RKO (cell line): ENCODE results near the gene PPFIA2.

Experiments used
- DNase-seq: peaks from one replicate; pipeline ENCODE4 v3.0.0-alpha.2; 2016; ENCODE audit warnings: low spot score

The PPFIA2 gene

DNA sequence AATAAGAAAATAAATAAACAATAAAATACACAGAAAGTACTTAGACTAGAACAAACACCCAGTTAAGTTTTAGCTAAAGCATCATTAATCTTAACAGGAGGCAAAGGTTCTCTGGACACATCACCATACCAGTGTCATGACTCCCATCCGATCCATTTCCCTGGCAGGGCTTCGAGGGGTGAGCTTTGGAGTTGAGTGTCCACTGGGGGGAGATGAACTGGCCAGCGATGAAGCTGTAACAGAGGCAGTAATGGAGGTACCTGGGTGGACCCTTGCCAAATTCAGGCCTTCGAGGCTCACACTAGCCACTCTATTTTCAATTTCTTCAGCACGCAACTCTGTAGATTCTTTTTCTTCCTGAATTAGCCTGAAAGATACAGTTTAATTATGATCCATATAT is 411.7 kb downstream of the PPFIA2 start:
- no peak for DNase-seq

DNA sequence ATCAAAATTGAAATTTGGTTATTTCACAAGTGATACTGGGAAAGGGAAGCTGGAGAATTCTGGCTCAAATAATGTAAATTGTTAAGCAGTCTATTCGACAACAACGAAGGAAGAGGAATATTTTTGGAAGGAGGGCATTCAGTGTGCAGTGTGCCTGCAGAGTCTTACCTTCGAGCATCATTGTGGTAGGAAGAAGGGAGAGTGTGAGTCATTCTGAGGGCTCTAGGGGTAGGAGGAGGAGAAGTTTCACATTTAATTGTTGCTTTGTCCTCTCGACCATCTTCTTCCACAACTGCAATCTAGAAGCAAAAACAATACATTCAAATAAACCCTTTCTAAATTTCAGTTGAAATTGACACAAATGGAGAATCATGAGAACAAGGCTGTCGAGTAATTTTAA is 418.2 kb downstream of the PPFIA2 start:
- no peak for DNase-seq

DNA sequence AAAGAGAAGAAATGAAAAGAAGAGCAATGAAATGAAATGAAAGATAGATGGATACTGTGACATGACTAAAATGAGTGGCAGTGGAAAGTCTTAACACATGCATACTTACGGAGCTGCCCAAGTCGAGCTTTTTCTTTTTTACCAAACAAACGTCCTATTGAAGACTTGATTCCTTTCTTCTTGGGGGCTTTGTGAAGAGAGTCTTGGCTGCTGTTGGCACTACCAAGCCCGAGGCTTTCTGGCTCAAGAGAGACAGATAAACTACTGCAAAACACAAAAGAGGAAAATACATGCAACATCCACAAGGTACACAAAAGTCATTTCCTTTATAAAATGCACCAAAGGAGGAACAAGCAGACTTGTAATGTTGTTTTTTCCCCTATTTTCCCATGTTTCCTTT is 420.1 kb downstream of the PPFIA2 start:
- no peak for DNase-seq

DNA sequence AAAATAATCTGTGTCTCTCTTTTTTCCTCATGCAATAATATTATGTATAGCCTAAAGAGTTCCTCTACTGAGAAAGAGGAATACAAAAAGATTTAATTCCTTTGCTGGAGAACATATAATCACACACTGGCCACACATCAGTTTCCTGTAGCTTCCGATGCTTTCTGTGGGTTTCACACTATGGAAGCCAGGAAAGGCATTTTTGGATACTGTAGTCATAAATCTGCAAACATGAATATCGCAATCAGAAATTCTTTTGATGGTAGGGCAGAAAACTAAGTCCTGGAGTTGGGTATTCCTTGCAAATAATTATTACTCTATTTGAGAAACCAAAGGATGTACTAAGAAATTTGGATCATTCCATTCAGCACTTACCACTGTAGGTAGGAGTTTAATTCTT is 421.3 kb downstream of the PPFIA2 start:
- no peak for DNase-seq

DNA sequence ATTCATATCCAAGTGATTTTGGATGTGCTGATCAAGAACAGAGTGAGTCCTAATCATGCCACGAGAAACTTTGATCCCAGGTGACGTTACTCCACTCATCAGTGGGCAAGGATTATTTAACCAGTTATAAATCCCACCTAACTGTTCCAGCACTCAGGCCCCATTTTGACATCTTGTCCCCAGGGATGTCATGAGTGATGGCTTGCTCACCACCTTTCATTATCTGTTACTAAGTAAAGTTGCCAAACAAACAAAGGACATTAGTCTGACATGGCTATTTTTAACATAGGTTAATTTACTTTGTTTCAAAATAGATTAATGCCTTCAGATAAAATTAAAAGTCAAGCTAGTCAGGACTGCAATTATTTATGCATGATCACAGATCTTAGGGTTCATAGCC is 425.3 kb downstream of the PPFIA2 start:
- DNase-seq: no peak

DNA sequence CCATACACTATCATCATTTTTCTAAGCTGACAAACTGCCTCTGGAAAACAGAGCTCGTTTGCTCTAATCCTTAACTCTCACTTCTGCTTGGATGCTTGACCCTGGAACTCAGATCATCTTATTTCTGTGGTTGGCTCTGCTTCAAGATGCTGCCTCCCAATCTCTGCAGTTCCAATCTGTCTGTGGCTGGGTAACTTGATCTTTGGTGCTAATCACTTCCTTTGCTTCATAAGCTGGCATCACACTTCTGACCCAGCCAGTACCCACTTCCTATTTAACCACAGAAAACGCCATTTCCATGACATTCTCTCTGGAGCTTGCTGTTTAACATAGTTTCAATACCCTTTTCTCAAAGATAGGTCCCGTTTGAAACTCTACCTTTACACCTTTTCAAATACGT is 427.1 kb downstream of the PPFIA2 start:
- no peak for DNase-seq

DNA sequence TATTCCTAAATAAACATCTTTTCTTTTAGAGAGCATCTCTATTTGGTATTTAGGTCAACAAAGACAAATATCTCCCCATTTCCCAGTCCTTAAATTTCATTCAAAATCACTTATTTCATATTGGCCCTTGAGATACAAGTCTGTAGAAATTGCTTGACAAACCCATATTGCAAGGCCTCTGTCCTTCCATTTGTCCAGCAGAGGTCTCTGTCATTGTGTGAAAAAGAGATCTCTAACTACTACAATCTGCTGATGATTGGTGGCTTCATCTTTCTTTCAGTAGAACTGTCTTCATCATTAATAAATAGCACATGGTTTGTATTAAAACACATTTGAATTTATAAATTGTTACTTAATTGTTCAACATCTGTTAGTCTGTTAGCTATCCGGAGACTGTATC is 428.7 kb downstream of the PPFIA2 start:
- no peak for DNase-seq

DNA sequence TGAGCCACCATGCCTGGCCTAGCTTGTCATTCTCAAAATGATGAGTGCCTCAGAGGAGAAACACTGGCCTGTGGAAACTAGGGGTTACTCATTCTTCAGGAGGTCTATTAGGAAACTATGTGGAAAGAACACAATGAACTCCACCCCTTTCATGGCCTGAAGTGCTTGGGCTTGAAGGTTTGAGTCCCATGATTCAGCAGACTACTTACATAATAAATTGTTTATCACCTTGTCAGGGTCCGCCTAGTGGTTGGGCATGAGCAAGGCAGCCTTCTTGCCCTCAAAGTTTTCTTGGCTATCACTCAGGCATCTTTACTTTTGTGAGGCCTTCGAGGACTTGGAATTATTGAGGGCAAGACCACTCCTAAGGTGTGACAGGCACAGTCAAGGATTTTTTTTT is 430.1 kb downstream of the PPFIA2 start:
- DNase-seq: peak; percentile 63

DNA sequence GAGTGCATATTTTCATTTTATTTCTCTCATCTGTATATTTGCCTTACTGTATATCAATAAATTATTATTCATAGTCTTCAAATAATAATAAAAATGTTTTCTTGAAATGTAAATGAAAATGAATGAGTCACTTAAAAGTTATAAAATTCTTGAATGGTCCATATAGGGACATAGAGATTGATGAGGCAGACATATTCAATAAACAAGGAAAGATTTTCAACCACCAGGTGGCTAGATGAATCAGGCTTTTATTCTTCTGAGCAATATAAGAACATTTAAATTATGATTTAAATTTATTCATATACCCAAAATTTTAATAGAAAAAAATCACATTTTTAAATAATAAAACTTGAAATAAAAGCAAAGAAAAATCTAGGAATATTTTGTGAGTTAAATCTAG is 431.7 kb downstream of the PPFIA2 start:
- no peak for DNase-seq

DNA sequence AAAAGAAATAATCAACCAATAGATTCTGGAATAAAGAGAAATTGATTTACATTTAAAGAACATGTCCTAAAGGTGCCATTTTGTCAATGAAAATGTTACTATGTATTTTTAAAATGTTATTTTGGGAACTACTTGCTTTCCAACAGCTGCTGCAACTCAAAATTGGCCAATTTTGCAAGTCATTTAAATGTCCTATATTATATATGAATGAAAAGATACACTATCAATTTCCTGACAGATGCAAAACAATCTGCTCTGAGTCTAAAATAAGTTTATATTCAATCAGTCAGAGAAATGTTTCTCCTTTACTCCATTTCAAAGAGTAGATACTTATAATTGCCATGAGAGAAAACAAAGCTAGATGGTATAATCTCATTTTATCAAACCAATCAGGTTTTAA is 434.1 kb downstream of the PPFIA2 start:
- no peak for DNase-seq

DNA sequence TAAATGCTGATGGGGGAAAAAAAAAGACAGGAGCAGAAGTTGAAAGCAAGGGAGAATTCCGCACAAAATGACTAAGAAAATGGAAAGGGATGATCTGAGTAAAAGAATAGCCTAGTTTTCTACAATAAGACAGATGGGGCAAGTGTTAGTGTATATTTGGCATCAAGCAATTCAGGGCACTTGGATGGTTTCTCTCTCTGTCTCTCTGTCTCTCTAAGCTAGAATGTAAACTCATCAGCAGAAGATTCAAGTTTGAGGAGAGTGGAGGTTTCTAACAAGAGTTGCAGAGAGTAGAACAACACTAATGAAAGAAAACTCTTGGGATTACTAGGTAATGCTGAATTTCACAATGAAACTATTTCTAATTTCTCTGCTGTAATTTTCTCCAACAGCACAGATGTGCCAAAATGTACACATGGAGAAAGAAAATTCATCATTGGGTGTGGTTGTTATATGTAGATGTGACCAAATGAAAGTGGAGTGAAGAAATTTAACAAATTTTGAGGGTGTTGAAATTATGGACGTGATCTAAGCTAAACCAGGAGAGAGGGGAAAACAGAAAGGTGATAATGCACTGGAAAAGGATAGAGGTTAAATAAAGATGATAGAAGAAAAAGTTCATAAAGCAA is 444.1 kb downstream of the PPFIA2 start:
- no peak for DNase-seq

DNA sequence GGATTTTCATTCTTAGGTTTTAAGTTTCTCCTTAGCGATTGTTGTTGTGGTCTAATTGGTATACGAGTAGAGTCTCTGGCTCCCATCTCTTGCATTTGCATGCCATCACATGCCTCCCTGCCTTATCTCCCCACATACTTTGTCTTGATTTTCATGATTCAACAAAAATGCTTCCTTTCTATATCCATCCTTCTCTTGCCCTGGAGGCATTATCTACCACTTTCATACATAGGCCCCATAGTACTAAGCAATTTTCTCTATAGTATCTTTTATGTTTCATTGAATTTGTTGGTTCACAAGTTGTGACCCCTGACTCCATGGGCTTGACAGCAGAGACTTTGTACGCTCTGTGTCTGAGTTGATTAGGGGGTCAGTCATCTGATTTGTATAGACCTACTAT is 455.2 kb downstream of the PPFIA2 start:
- DNase-seq: no peak

DNA sequence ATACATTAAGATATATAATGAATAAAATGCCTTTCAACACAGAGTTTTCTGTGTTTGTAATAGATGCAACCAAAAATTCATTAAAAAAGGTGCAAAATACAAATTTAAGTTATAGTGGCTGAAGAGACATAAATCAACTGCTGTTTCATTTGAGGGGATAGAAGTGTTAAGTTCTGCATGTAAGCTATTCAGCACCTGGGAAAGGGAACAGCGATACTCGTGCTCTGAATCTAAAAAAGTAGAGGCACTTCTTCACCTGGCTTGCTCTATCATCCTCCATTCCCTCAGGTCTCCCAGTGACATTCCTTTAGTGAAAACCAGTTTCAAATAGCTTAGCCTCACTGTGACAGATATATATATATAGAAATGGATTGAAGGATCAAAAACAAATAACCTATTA is 458.7 kb downstream of the PPFIA2 start:
- DNase-seq: no peak

DNA sequence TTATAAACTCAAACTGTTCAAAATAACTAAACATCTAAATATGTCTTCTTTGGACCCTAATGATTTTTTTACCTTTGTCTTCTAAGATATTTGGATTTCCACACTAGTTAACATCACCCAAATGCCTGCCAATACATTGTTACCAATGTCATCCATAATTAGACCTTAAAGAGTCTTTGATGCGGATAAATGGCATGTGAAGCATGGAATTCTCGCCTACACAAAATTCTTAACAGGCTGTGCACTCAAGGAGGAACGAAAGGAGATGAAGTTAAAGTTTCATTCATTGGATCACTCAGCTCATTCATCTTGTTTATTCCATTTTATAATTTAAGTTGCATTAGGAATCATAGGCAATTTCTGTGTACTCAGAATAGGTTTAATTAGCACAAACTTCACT is 461.5 kb downstream of the PPFIA2 start:
- no peak for DNase-seq

DNA sequence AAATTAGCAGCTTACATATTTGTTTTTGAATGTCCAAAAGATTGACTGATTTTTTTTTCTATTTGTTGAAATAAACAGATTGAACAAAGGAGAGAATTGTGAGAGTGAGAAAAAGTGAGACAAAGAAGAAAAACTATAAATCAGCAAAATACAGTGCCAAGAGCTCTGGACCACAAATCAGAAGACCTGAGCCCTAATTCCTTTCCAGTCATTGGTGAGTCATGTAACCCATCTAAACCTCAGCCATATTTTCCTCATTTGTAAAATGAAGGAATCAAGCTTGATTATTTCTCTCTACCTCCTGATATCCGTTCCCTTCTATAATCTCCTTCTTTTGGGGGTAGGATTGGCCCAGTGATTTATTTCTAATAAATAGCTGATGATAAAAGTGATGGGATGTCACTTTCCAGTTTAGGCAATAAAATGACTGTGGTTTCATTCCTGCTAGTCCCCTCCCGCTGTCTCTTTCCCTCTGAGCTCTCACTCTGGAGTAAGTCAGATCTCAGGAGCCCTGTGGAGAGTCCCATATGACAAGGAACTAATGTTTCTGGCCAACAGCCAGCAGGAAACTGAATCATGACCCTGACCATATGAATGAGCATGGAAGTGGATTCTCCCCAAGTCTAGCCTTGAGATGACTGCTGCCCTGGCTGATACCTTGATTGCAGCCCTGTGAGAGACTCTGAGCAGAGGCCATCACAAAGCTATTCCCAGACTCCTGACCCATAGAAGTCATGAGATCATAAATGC is 462.4 kb downstream of the PPFIA2 start:
- peak; percentile 51 for DNase-seq

DNA sequence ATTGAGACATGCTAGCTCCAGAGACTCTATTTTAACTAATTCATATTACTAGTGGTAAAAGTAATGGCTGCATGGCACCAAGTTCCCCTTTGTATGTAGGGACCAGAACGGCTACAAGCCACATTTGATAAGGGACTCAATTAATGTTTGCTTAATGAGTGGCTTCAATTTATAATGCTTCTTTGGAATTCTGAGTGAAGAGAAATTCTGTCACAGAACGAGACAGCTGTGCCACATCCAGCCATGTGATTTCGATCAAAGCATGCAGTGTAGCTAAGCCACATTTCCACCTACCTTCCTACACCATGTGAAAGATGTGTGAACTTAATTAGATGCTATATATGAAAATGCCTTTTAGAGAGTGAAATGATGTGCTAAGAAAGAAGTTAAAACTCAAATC is 463.9 kb downstream of the PPFIA2 start:
- DNase-seq: no peak

DNA sequence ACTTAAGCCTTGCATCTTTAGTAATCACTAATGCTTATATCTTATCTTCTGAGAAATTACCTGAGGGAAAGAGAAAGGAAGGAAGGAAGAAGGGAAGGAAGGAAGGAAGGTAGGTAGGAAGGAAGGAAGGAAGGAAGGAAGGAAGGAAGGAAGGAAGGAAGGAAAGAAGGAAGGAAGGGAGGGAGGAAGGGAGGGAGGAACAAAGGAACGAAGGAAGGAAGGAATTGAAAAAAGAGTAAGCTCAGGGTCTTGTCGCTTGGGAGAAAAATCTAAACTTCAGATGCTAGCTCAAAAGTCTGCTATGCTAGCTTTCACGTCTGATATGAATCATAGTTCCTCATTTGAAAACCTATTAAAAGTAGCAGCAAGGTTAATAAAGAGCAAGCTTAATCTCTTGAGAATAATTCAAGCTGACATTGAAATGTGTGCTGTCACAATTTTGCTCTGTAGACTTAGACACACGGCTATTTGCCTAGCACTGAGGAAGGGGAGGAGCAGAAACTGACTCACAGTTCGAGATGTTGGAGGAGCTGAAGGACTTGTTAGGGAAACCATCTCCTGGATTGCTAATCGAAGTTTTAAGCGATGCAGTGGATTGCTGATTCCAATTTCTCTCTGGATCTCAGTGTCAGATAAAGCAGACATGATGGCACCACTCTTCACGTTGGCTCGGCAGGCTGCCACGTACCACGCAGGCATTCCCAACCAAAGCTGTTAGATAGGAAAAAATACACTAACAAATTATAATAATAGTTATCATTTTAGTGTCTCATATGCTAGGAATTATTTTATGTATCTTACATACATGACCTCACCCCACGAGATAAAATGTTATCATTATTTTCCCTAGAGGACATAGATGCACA is 464.6 kb downstream of the PPFIA2 start:
- no peak for DNase-seq

DNA sequence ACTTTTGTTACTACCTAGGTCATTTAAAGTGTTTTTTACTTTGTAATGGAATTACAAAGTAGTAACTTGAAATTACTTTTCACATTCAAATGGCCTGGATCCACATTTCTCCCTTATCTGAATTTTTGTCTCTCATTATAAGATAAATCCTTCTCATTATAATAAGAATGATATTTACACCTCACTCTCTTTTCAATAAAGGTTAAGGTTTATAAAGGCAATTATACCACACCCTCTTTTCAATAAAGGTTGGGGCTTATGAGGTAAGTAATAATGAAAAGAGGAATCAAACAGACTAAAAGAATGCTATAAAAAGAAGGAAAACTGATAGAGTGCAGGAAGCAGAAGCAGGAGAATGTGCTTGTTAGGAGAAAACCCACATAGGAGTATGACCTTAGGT is 470.5 kb downstream of the PPFIA2 start:
- DNase-seq: no peak

DNA sequence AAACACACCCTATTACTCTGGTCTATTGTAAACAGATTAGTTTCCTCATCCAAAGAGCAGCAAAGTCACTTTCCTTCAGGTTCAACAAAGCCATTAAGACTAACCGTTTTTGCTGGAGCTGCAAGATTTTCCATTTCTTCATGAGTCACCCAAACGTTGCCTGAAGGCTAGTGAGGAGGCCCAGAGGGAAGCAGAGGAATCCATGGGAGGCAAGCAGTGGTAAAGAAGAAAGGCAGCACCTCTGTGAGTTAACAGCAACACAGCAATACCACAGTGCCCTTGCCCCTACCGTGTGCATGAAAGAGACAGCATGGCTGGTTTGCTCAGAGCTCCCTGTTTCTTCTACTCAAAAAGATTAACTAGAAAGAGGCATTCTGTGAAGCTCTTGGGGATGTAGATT is 475.0 kb downstream of the PPFIA2 start:
- peak; percentile 10 for DNase-seq

DNA sequence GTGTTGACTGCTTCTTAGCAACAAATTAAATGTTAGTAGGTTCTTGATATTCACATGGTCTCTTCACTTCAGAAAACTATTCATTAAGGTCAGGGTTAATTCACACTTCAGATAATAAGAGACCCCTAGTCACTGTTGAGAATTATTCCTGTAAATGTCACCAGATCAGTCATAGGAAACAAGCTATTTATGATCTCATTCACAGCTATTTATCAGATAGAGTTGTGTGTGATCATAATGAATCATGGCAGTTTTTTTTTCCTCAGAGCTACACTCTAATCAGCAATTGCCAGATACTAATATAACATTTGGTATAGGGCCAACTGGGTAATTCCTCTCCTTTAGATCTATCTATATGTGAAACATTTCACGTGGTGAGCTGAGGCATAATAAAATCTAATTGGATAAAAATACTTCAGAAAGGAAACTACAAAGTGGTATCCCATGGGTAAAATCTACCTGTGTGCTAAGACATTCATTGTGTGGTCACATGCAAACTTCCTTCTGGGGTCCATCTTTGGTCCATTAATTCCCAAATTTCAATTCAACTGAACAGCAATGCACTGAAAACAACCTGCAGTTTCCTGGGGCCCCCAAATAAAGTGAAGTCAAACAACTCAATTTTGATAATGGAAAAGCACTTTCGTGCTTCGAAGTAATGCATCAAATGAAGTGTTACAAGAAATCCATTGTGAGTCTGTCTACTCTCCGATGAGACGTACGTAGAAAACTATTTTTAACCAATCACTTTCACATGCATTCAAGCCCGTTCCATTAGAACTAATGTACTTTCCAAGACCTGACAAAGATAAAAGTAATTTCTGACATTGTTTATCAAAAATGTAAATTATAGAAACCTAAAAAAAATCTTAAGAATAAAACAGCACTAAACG is 484.3 kb downstream of the PPFIA2 start:
- peak; percentile 20 for DNase-seq

DNA sequence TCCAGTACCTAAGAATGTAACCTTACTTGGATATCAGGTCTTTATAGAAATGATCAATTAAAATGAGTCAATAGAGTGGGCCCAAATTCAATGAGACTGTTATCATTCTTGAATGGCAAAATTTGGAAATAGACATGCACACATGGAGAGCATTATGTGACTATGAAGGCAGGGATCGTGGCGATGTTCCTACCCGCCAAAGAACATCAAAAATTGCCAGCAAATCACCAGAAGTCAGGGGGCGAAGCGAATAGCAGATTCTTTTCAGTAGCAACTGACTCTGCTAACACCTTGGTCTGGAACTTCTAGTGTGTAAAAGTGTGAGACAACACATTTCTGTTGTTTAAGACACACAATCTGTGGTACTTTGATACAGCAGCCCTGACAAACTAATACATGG is 488.8 kb downstream of the PPFIA2 start:
- DNase-seq: no peak

DNA sequence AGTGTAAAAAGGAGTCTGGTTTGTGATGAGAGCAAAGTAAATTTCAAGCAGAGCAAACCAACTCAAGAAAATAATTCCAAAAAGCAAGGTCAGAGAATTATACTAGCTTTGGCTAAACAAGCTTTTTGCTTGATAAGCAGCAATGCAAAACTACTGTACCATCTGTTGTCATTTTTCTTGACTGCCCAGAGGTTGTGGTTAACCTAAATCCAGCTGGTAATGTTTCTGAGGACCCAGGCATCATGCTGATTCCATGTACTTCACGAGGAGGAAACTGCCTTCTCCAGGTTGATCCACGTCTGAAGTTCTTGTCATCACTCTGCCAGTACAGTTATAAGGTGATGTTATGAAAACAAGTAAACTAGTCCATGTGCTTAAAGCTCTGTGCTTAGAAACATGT is 496.1 kb downstream of the PPFIA2 start:
- DNase-seq: no peak
